AG04450 (cell line): ENCODE data around the gene GPR161. TPM values are rescaled to one million over a fixed set of nuclear protein-coding genes. Genes with fewer than 3 reads are reported as not detected.

ENCODE experiments used
- CTCF ChIA-PET: fragments of 300-600, 350-600 bp; formaldehyde crosslinking; extraction: SDS; loops from one replicate; lab custom pipeline; 2022; ENCODE audit warnings: antibody characterized with exemption, inconsistent platforms; lab: Charles Lee
- POLR2A ChIA-PET: fragments of 350-600 bp; formaldehyde crosslinking; extraction: SDS; loops from one replicate; lab custom pipeline; 2021; ENCODE audit warnings: antibody characterized with exemption, inconsistent platforms; lab: Yijun Ruan, JAX
- DNase-seq: peaks from one replicate; pipeline ENCODE4 v3.0.0-alpha.2; 2011; ENCODE audit warnings: low read depth, low spot score
- H3K27ac ChIP-seq: one replicate; pipeline ENCODE4 v1.5.1; 2012; ENCODE audit warnings: low read depth, low read length, control low read depth
- H3K27me3 ChIP-seq: one replicate; pipeline ENCODE4 v1.6.0; 2012; ENCODE audit warnings: low read length; ENCODE audit not compliant: control insufficient read depth, insufficient read depth
- H3K4me3 ChIP-seq: 2 replicates; pipeline ENCODE4 v1.5.1; 2011; ENCODE audit warnings: mild to moderate bottlenecking, low read depth, low read length, control low read depth
- H3K9me3 ChIP-seq: 2 replicates; pipeline ENCODE4 v1.5.1; 2012; ENCODE audit warnings: low read length; ENCODE audit not compliant: control insufficient read depth, insufficient read depth
- CTCF ChIP-seq: IDR thresholded peaks from 2 replicates; pipeline ENCODE4 v1.5.1; 2011; ENCODE audit warnings: low read depth, low read length, control low read depth, inconsistent platforms
- polyA plus RNA-seq: library from polyadenylated mRNA; depleted of rRNA; stranded (reverse); fragments of >200 nt; gene quantifications from 2 replicates; pipeline ENCODE4 v1.2.3, GENCODE V29; 2011

The GPR161 gene
- polyA plus RNA-seq, 1 experiment: 14.1 TPM

GRCh38 chr1:168145184-168146159 is 8.7 kb upstream of the GPR161 start:
- Histone ChIP-seq H3K27me3 (no peaks in the 10 kb centered on the region), H3K27ac (no peak overlapping the region), H3K4me3 (no peak overlapping the region), H3K9me3 (no peaks in the 10 kb centered on the region)
- POLR2A ChIA-PET: no interaction called here
- peak; percentile 100 for TF ChIP-seq CTCF
- CTCF ChIA-PET: interaction anchor here (0.5 to 1.8 kb wide), 61 partner anchors 7 to 695 kb away, joined by 3 to 26 read pairs (median 5); partner anchors contain the start of genes GPR161 and MPZL1
- DNase-seq: peak; percentile 70

- Histone ChIP-seq H3K27ac (no peak overlapping the region), H3K27me3 (no peaks in the 10 kb centered on the region), H3K9me3 (no peaks in the 10 kb centered on the region), H3K4me3 (no peak overlapping the region)
- no peak for DNase-seq
- ChIA-PET POLR2A (no interaction called here), CTCF (interaction anchor here (0.6 to 1.3 kb wide), 4 partner anchors 22 to 59 kb away, joined by 3 to 6 read pairs (median 4); no protein-coding TSS in a partner anchor)
- no peak for TF ChIP-seq CTCF
These were observed 5.2 kb upstream of the GPR161 start for GRCh38 chr1:168141871-168142385.

- TF ChIP-seq CTCF: no peak
- Histone ChIP-seq H3K27me3 (no peaks in the 10 kb centered on the region), H3K27ac (no peak overlapping the region), H3K9me3 (peaks cover 3% of the 10 kb centered on the region; the same call in 1 of the 2 replicates), H3K4me3 (no peak overlapping the region)
- ChIA-PET CTCF (interaction anchor here (1.4 to 1.8 kb wide), 3 partner anchors 7 to 57 kb away, joined by 5 to 9 read pairs (median 6); no protein-coding TSS in a partner anchor), POLR2A (no interaction called here)
- no peak for DNase-seq
These were observed 2.3 kb upstream of the GPR161 start for GRCh38 chr1:168139070-168139469.

GRCh38 chr1:168138134-168138533 is 1.4 kb upstream of the GPR161 start:
- POLR2A ChIA-PET: interaction anchor here (0.6 kb wide), 1 partner anchor 37 kb away, joined by 4 read pairs; no protein-coding TSS in a partner anchor
- no peak for DNase-seq
- CTCF ChIA-PET: interaction anchor here (1.4 to 1.8 kb wide), 3 partner anchors 8 to 56 kb away, joined by 5 to 9 read pairs (median 6); no protein-coding TSS in a partner anchor
- no peak for TF ChIP-seq CTCF
- Histone ChIP-seq H3K4me3 (no peak overlapping the region), H3K27me3 (no peaks in the 10 kb centered on the region), H3K9me3 (peaks cover 3% of the 10 kb centered on the region; the same call in 1 of the 2 replicates), H3K27ac (no peak overlapping the region)
